Measurements from ENCODE around the gene BDP1.

DNA sequence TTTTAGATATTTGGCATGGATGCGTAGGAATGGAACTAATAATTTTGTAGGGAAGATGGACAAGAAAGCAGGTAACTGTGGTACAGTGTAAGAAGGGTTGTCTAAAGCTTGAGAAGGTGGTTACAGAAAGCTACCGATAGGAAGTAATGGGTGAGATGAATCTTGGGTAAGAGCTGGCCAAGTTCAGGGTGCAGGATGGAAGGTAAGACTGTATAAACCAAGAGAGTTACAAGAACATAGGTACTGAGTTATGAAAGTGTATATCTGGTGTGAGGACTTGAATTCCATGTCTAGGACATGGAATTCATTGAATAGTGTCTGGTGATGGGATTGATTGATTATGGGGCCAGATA is 133.1 kb downstream of the BDP1 start:
- TF ChIP-seq BHLHE40 (IDR thresholded peaks at IDR 0.05; ENCODE audit: borderline replicate concordance) (no peak), ZNF384 (IDR thresholded peaks at IDR 0.05) (no peak), SUZ12 (IDR thresholded peaks at IDR 0.05) (no peak), ARNT (IDR thresholded peaks at IDR 0.05) (no peak), FOXA1 (IDR thresholded peaks at IDR 0.05) (no peak), FOXK2 (IDR thresholded peaks at IDR 0.05) (no peak)
